GM12878 (cell line): Measurements from ENCODE around the gene NOS3. TPM values are rescaled to one million over a fixed set of nuclear protein-coding genes. Genes with fewer than 3 reads are reported as not detected.
A peak's percentile ranks its signal among the peaks of the same experiment; 100 is the strongest.

Experiments used
- ATAC-seq: fragments of 200-7000 bp; cut with Tn5 transposase; 3 replicates; pipeline ENCODE4 v1.9.1; 2020; ENCODE audit warnings: mild to moderate bottlenecking, moderate library complexity
- BruUV-seq: library from RNA; stranded (reverse); fragments of 400-500 nt; replicated peaks from 2 replicates; lab custom pipeline; 2021; lab: Mats Ljungman, UMichigan
- CTCF ChIA-PET: fragments of 300-600 bp; sonication (Branson Sonifier 250); formaldehyde crosslinking; extraction: SDS; loops from one replicate; lab custom pipeline; 2021; ENCODE audit warnings: inconsistent platforms; lab: Yijun Ruan, JAX
- POLR2A ChIA-PET: fragments of 350-600 bp; formaldehyde crosslinking; extraction: SDS; loops from one replicate; lab custom pipeline; 2021; ENCODE audit warnings: inconsistent platforms; lab: Charles Lee
- RAD21 ChIA-PET: fragments of 300-600 bp; sonication (Branson Sonifier 250); formaldehyde crosslinking; loops from one replicate; lab custom pipeline; 2023; ENCODE audit warnings: antibody characterized with exemption; ENCODE audit not compliant: unreplicated experiment; lab: Charles Lee
- SMC1A ChIA-PET: fragments of 300-600 bp; sonication (Branson Sonifier 250); formaldehyde crosslinking; loops from one replicate; lab custom pipeline; 2023; ENCODE audit not compliant: unreplicated experiment, uncharacterized antibody; lab: Charles Lee
- DNase-seq: peaks from one replicate; pipeline ENCODE4 v3.0.0-alpha.2; 2011; ENCODE audit warnings: low read depth, low spot score
- FAIRE-seq: peaks from 3 replicates; lab custom pipeline; 2011; peaks lifted over from hg19 to GRCh38; lab: Jason Lieb, UNC
- H2AFZ ChIP-seq: 2 replicates; pipeline ENCODE4 v1.6.0; 2011; ENCODE audit warnings: low read depth, low read length, control low read depth; ENCODE audit not compliant: control insufficient read depth
- H3K27ac ChIP-seq: 2 replicates; pipeline ENCODE4 v1.5.1; 2011; ENCODE audit warnings: control low read depth; ENCODE audit not compliant: control insufficient read depth, insufficient read depth
- H3K27me3 ChIP-seq, 2 experiments: replicated peaks in 1 of 2; 2 replicates each; pipeline versions ENCODE4 v1.6.0 to v1.6.1; 2011; ENCODE audit warnings: low read length in 1 of 2; ENCODE audit not compliant: control insufficient read depth in 2 of 2, insufficient read depth in 2 of 2
- H3K36me3 ChIP-seq, 2 experiments: 2 replicates each; pipeline ENCODE4 v1.5.1; 2011; ENCODE audit warnings: low read length in 1 of 2; ENCODE audit not compliant: control insufficient read depth in 2 of 2, insufficient read depth in 2 of 2
- H3K4me1 ChIP-seq: 2 replicates; pipeline ENCODE4 v1.6.1; 2011; ENCODE audit warnings: mild to moderate bottlenecking, low read length, moderate library complexity, mixed read lengths; ENCODE audit not compliant: control insufficient read depth, insufficient read depth
- H3K4me2 ChIP-seq: 2 replicates; pipeline ENCODE4 v1.6.0; 2011; ENCODE audit warnings: control low read depth; ENCODE audit not compliant: control insufficient read depth, insufficient read depth
- H3K4me3 ChIP-seq: fragments of 200-600 bp; sonication (generic); 2 replicates; pipeline ENCODE4 v1.5.1; 2016
- H3K79me2 ChIP-seq: 2 replicates; pipeline ENCODE4 v1.6.0; 2011; ENCODE audit warnings: low read length; ENCODE audit not compliant: control insufficient read depth, insufficient read depth
- H3K9ac ChIP-seq: 2 replicates; pipeline ENCODE4 v1.8.0; 2011; ENCODE audit warnings: low read length, control low read depth, mixed read lengths; ENCODE audit not compliant: control insufficient read depth, insufficient read depth
- H3K9me3 ChIP-seq: replicated peaks from 3 replicates; pipeline ENCODE4 v1.5.1; 2011; ENCODE audit warnings: mild to moderate bottlenecking, low read length; ENCODE audit not compliant: control insufficient read depth, insufficient read depth
- H4K20me1 ChIP-seq: 2 replicates; pipeline ENCODE4 v1.6.0; 2011; ENCODE audit not compliant: control insufficient read depth, insufficient read depth
- BACH1 ChIP-seq: fragments of 450-650 bp; IDR thresholded peaks from 2 replicates; pipeline ENCODE4 v1.6.1; 2017; ENCODE audit warnings: mild to moderate bottlenecking, borderline replicate concordance
- BMI1 ChIP-seq: fragments of 450-650 bp; IDR thresholded peaks from 2 replicates; pipeline ENCODE4 v1.6.1; 2016; ENCODE audit warnings: mild to moderate bottlenecking, moderate library complexity, borderline replicate concordance
- CTCF ChIP-seq, 3 experiments: IDR thresholded peaks in 2 of 3; conservative IDR thresholded peaks in 1 of 3; 2 replicates each; pipeline ENCODE4 v1.5.1; 2011; ENCODE audit warnings: low read depth in 3 of 3, low read length in 3 of 3, mild to moderate bottlenecking in 3 of 3, control low read depth in 2 of 3, moderate library complexity in 2 of 3, inconsistent platforms in 1 of 3, mixed read lengths in 1 of 3; ENCODE audit not compliant: control insufficient read depth in 2 of 3, insufficient read depth in 1 of 3; ENCODE audit errors: extremely low read depth in 1 of 3
- E2F4 ChIP-seq: IDR thresholded peaks from 2 replicates; pipeline ENCODE4 v1.6.1; 2012; ENCODE audit warnings: low read depth, low read length, improper control_type of control experiment
- EP300 ChIP-seq, 2 experiments: fragments of 150-350 bp in 1 of 2; IDR thresholded peaks; 2 replicates each; pipeline ENCODE4 v1.6.1; 2011 to 2012; ENCODE audit warnings: low read depth in 2 of 2, low read length in 2 of 2, borderline replicate concordance in 1 of 2, improper control_type of control experiment in 1 of 2, inconsistent platforms in 1 of 2; ENCODE audit not compliant: control insufficient read depth in 1 of 2
- FOXK2 ChIP-seq: fragments of 450-650 bp; IDR thresholded peaks from 2 replicates; pipeline ENCODE4 v1.6.1; 2017; ENCODE audit warnings: mild to moderate bottlenecking, moderate library complexity
- FOXM1 ChIP-seq: IDR thresholded peaks from 2 replicates; pipeline ENCODE4 v1.6.1; 2012; ENCODE audit warnings: low read depth, mild to moderate bottlenecking, inconsistent platforms, low read length, moderate library complexity
- NFYA ChIP-seq: IDR thresholded peaks from 2 replicates; pipeline ENCODE4 v1.6.1; 2011; ENCODE audit warnings: low read depth, mild to moderate bottlenecking, low read length, improper control_type of control experiment, borderline replicate concordance
- PRDM15 ChIP-seq: fragments of 450-650 bp; formaldehyde crosslinking; IDR thresholded peaks from 2 replicates; pipeline ENCODE4 v1.4.0; 2020; ENCODE audit warnings: mild to moderate bottlenecking, moderate library complexity
- RAD21 ChIP-seq: IDR thresholded peaks from 2 replicates; pipeline ENCODE4 v1.6.1; 2011; ENCODE audit warnings: mild to moderate bottlenecking, low read depth, low read length, moderate library complexity; ENCODE audit not compliant: insufficient read depth
- TCF12 ChIP-seq: IDR thresholded peaks from 2 replicates; pipeline ENCODE4 v1.6.1; 2011; ENCODE audit warnings: low read depth, mild to moderate bottlenecking, low read length
- TCF7 ChIP-seq: IDR thresholded peaks from 2 replicates; pipeline ENCODE4 v1.6.1; 2014; ENCODE audit warnings: antibody characterized with exemption, borderline replicate concordance
- USF2 ChIP-seq: IDR thresholded peaks from 2 replicates; pipeline ENCODE4 v1.6.1; 2011; ENCODE audit warnings: low read depth, low read length, improper control_type of control experiment, borderline replicate concordance
- WRNIP1 ChIP-seq: IDR thresholded peaks from 2 replicates; pipeline ENCODE4 v1.6.1; 2011; ENCODE audit warnings: low read depth, low read length, improper control_type of control experiment, borderline replicate concordance
- ZNF274 ChIP-seq: IDR thresholded peaks from one replicate; pipeline ENCODE4 v1.8.0; 2011; ENCODE audit not compliant: insufficient read length, insufficient read depth
- WGBS: methylation state at CpG from one replicate; pipeline ENCODE4 v1.1.6; 2016; ENCODE audit warnings: low lambda C conversion rate; ENCODE audit not compliant: insufficient replicate concordance, insufficient coverage; ENCODE audit errors: missing lambda C conversion rate; 5-methylcytosine and 5-hydroxymethylcytosine counted together
- in situ Hi-C: fragments of 300-500 bp; cut with MboI; formaldehyde crosslinking; loops from 9 replicates; pipeline ENCODE4 v1.14.3; 2018; ENCODE audit warnings: mixed read lengths
- intact Hi-C: fragments of 100-400 bp; cut with micrococcal nuclease; formaldehyde crosslinking; loops from one replicate; pipeline ENCODE4 v1.14.2; 2022; ENCODE audit not compliant: unreplicated experiment
- polyA plus RNA-seq, 11 experiments: library from polyadenylated mRNA; depleted of rRNA in 4 of 11; unstranded in 6 of 11; stranded (reverse) in 5 of 11; fragments of >200 nt; fragmentation: Nextera tagmentation in 4 of 11; fragmentation: Illumina TruSeq in 1 of 11; extraction: Ambion mirVana in 4 of 11; extraction: Trizol in 1 of 11; gene quantifications; 1 replicate in 1 of 11; 2 replicates in 10 of 11; pipeline versions ENCODE4 v1.2.1 to v1.2.3, GENCODE V29; 2011 to 2016; ENCODE audit warnings: inconsistent platforms in 2 of 11, missing spikeins in 2 of 11, low read depth in 1 of 11
- total RNA-seq, 4 experiments: library from RNA; depleted of rRNA in 3 of 4; stranded (reverse); fragments of >200 nt in 3 of 4; fragmentation: Illumina TruSeq in 1 of 4; extraction: Trizol in 1 of 4; gene quantifications; 2 replicates each; pipeline versions ENCODE4 v1.2.1 to v1.2.3, GENCODE V29; 2013 to 2021

NOS3 gene
- total and polyA plus RNA-seq, 10 of the 15 experiments (the other 5 are each of a cell fraction or from before 2014, with no cell fraction given): 0.06 to 0.92 (median 0.30) TPM; not detected in 3

- H3K27me3 ChIP-seq: peaks cover 2 to 3% of the 10 kb centered on the region in 2 experiments; a peak in 3 of 4 replicates
- BruUV-seq: no TSS peak
- H3K9ac ChIP-seq: no peak overlapping the region
- no peak overlapping the region for H3K4me2 ChIP-seq
- H3K36me3 ChIP-seq: no peaks in the 10 kb centered on the region
- DNase-seq: no peak
- H4K20me1 ChIP-seq: no peaks in the 10 kb centered on the region
- intact Hi-C loops: no loop called here
- RAD21 ChIA-PET: interaction anchor here (0.8 to 1.6 kb wide), 3 partner anchors 24 to 88 kb away, joined by 3 to 4 read pairs (median 3); partner anchors contain the start of gene ABCB8
- CTCF ChIA-PET: interaction anchor here (0.6 to 4.2 kb wide), 17 partner anchors 9 to 220 kb away, joined by 3 to 34 read pairs (median 4); no protein-coding TSS in a partner anchor
- 5% methylated on average over 16 of the region's 16 CpGs for WGBS
- POLR2A ChIA-PET: no interaction called here
- no peak overlapping the region for H3K27ac ChIP-seq
- no peak overlapping the region for H2AFZ ChIP-seq
- in situ Hi-C loops: loop anchor here (5.0 kb wide), 2 partner anchors 84 to 209 kb away; no protein-coding TSS in a partner anchor
- SMC1A ChIA-PET: interaction anchor here (0.7 to 1.8 kb wide), 2 partner anchors 23 to 929 kb away, joined by 3 to 5 read pairs; no protein-coding TSS in a partner anchor
- no peak overlapping the region for H3K4me3 ChIP-seq
- ATAC-seq: peak; percentile 83
- H3K4me1 ChIP-seq: no peaks in the 10 kb centered on the region; the same call in 1 of the 2 replicates
- H3K79me2 ChIP-seq: no peaks in the 10 kb centered on the region
- no peaks in the 10 kb centered on the region; the same call in 2 of the 3 replicates for H3K9me3 ChIP-seq
- peak; percentile 31 for FAIRE-seq
- peak; percentile 69 to 88 (median 69) for TF ChIP-seq CTCF (IDR thresholded peaks at IDR 0.05 in 2 of 3, conservative IDR thresholded peaks at IDR 0.05 in 1 of 3; ENCODE audit: control insufficient read depth in 2 of 3, extremely low read depth in 1 of 3, insufficient read depth in 1 of 3, low read depth in 3 of 3, low read length in 3 of 3)
- TF ChIP-seq TCF7: no peak
- TF ChIP-seq FOXK2: no peak
- TF ChIP-seq RAD21: peak; percentile 48
- TF ChIP-seq EP300 (IDR thresholded peaks at IDR 0.05; ENCODE audit: borderline replicate concordance in 1 of 2, control insufficient read depth in 1 of 2, low read depth in 2 of 2, low read length in 2 of 2): no peak
- no peak for TF ChIP-seq WRNIP1
- no peak for TF ChIP-seq PRDM15 (CRISPR knock-in tag)
- TF ChIP-seq TCF12: no peak
- TF ChIP-seq BMI1: no peak
- TF ChIP-seq FOXM1: no peak
- no peak for TF ChIP-seq E2F4
- TF ChIP-seq ZNF274: no peak
- TF ChIP-seq NFYA: no peak
- no peak for TF ChIP-seq BACH1
- TF ChIP-seq USF2: no peak
These were observed 4.7 kb upstream of the NOS3 start for GRCh38 chr7:150986099-150986512.
